Tibial nerve (tissue), 4 donors: ENCODE results near the gene FAM219A. TPM values are rescaled to one million over a fixed set of nuclear protein-coding genes. Genes with fewer than 3 reads are reported as not detected.

Experiments
- DNase-seq, 2 donors: peaks; one replicate each; pipeline ENCODE4 v3.0.0-alpha.2; 2019; ENCODE audit warnings: low spot score in 2 of 2
- H3K27ac ChIP-seq, 4 donors: fragments of 200-600 bp; sonication (generic) in 3 of 4; one replicate each; pipeline ENCODE4 v1.5.1; 2017 to 2019; ENCODE audit warnings: mild to moderate bottlenecking in 1 of 4
- H3K27me3 ChIP-seq, 2 donors: fragments of 200-600 bp; sonication (generic) in 1 of 2; one replicate each; pipeline versions ENCODE4 v1.5.1 to v1.6.0; 2017 to 2019
- H3K36me3 ChIP-seq, 3 donors: fragments of 200-600 bp; sonication (generic); one replicate each; pipeline ENCODE4 v1.5.1; 2018 to 2019
- H3K4me1 ChIP-seq, 4 donors: fragments of 200-600 bp; sonication (generic) in 3 of 4; one replicate each; pipeline ENCODE4 v1.5.1; 2017 to 2019
- H3K4me3 ChIP-seq, 4 donors: fragments of 200-600 bp; sonication (generic) in 3 of 4; one replicate each; pipeline ENCODE4 v1.5.1; 2017 to 2019; ENCODE audit warnings: mild to moderate bottlenecking in 1 of 4, moderate library complexity in 1 of 4
- H3K9me3 ChIP-seq, 4 donors: fragments of 200-600 bp; sonication (generic) in 3 of 4; one replicate each; pipeline ENCODE4 v1.5.1; 2017 to 2019
- EP300 ChIP-seq, 2 donors: sonication (generic); formaldehyde crosslinking; IDR thresholded peaks; one replicate each; pipeline ENCODE4 v1.6.1; 2017; ENCODE audit warnings: antibody characterized with exemption in 2 of 2, mild to moderate bottlenecking in 1 of 2
- POLR2A ChIP-seq, 2 donors: fragments of 450-650 bp; IDR thresholded peaks; one replicate each; pipeline ENCODE4 v1.6.1; 2017; ENCODE audit warnings: antibody characterized with exemption in 2 of 2, mild to moderate bottlenecking in 2 of 2, moderate library complexity in 2 of 2
- WGBS, 2 donors: methylation state at CpG; one replicate each; pipeline ENCODE4 v1.1.5; 2018; 5-methylcytosine and 5-hydroxymethylcytosine counted together
- total RNA-seq, 4 donors: library from RNA; depleted of rRNA; stranded (reverse); fragments of >200 nt; gene quantifications; one replicate each; pipeline ENCODE4 v1.1.0, GENCODE V29; 2016
- TF ChIP-seq, protein P1 (sequence below), 5 experiments: fragments of 200-600 bp in 3 of 5; fragments of 450-650 bp in 2 of 5; sonication (generic) in 3 of 5; IDR thresholded peaks; one replicate each; pipeline ENCODE4 v1.5.1; 2016 to 2019; ENCODE audit warnings: antibody characterized with exemption in 5 of 5, mild to moderate bottlenecking in 3 of 5, moderate library complexity in 2 of 5

FAM219A gene
- total RNA-seq, 4 donors from 2014 or later, result 8.5 to 15.6 (median 13.6) TPM

DNA sequence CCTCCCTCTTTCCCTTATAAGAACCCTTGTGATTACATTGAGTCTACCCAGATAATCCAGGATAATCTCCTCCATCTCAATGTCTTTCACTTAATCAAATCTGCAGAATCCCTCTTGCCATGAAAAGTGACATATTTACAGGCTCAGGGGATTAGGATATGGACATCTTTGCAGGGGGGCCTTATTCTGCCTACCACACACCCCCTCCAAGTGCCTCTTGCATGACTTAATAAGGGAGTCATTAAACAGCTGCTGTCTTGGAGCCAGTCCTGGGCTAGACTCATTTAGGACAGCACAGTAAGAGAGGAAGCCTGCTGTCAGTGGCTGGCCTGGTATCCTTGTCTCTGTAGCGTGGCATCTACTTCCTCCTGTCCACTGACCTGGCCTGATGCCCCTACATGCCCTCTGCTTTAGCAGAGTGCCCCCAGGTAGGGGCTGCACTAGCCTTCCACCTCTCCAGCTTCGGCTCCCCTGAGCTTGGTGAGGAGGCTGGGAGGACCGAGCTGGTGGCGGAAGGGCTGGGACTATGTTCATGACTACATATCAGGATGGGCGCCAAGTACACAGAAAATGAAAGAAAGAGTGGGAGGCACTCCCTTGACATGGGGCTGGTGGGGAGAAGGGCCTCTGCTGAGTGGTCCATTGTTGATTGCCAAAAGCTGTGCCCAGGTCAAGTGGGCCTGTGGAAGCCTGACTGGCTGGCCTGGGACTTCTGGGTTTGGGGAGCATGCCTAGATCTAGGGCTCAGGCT is 47.2 kb upstream of the FAM219A start:
- H3K9me3 ChIP-seq, result no peaks in the 10 kb centered on the region
- H3K27ac ChIP-seq, result peak overlapping the region in 3 of 4 donors; percentile 1 to 85 (median 80)
- DNase-seq, result no peak
- 40 to 50% methylated on average over 5 of the region's 5 CpGs for WGBS, 2 donors
- TF ChIP-seq, protein P1, sequence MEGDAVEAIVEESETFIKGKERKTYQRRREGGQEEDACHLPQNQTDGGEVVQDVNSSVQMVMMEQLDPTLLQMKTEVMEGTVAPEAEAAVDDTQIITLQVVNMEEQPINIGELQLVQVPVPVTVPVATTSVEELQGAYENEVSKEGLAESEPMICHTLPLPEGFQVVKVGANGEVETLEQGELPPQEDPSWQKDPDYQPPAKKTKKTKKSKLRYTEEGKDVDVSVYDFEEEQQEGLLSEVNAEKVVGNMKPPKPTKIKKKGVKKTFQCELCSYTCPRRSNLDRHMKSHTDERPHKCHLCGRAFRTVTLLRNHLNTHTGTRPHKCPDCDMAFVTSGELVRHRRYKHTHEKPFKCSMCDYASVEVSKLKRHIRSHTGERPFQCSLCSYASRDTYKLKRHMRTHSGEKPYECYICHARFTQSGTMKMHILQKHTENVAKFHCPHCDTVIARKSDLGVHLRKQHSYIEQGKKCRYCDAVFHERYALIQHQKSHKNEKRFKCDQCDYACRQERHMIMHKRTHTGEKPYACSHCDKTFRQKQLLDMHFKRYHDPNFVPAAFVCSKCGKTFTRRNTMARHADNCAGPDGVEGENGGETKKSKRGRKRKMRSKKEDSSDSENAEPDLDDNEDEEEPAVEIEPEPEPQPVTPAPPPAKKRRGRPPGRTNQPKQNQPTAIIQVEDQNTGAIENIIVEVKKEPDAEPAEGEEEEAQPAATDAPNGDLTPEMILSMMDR (IDR thresholded peaks at IDR 0.05), result no peak
- no peak for TF ChIP-seq EP300 (IDR thresholded peaks at IDR 0.05)
- TF ChIP-seq POLR2A (IDR thresholded peaks at IDR 0.05), result no peak
- no peak overlapping the region for H3K4me3 ChIP-seq
- peaks cover 0 to 52% (median 23%) of the 10 kb centered on the region in 4 donors for H3K4me1 ChIP-seq
- H3K27me3 ChIP-seq, result no peaks in the 10 kb centered on the region
- no peaks in the 10 kb centered on the region for H3K36me3 ChIP-seq

DNA sequence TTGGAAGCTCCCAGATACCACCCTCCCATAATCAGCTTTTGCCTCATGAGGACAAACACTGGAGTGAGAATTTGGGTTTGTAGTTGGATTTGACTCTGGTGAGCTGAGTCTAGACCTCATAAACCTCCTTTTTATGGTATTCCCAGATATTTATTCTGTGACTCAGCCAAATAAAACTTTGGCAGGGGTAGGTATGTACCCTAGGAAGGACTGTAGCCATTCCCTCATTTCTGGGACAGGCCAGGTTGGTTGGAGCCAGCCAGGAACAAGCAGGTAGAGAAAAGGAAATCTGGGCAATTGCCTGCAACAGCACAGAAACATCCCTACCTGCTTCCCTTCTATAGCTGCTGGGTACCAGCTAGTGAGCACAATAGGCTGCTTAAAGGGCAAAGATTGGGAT is 45.0 kb upstream of the FAM219A start:
- Histone ChIP-seq H3K4me3 (no peak overlapping the region), H3K4me1 (peaks cover 0 to 57% (median 23%) of the 10 kb centered on the region in 4 donors), H3K9me3 (no peaks in the 10 kb centered on the region), H3K27ac (peak overlapping the region; percentile 32 to 85 (median 76)), H3K36me3 (no peaks in the 10 kb centered on the region), H3K27me3 (no peaks in the 10 kb centered on the region)
- TF ChIP-seq POLR2A (IDR thresholded peaks at IDR 0.05) (no peak), EP300 (IDR thresholded peaks at IDR 0.05) (no peak)
- TF ChIP-seq, protein P1 (IDR thresholded peaks at IDR 0.05), result no peak
- DNase-seq, result no peak

DNA sequence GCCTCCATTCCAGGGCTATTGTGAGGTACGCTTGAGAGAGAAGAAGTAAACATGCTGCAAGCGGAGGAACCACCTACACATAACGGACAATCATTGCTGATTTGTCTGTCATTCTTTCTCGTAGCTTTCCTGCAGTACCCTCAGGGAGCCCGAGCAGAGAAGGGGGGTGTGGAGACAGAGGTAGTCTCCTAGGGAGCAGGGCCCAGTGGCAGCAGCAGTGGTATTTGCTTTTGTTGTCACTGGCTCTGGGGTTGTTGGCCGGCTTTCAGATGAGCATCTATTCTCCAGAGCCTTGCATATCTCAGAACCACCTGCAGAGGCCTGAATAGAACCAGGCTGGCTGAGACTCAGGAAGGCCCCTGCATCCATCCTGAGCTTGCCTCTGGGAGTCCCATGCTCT is 44.5 kb upstream of the FAM219A start:
- H3K27me3 ChIP-seq, result no peaks in the 10 kb centered on the region
- WGBS, 2 donors, result 44 to 45% methylated on average over 6 of the region's 6 CpGs
- DNase-seq, result no peak
- H3K36me3 ChIP-seq, result no peaks in the 10 kb centered on the region
- H3K27ac ChIP-seq, result peak overlapping the region; percentile 32 to 85 (median 76)
- TF ChIP-seq POLR2A (IDR thresholded peaks at IDR 0.05), result no peak
- TF ChIP-seq, protein P1 (IDR thresholded peaks at IDR 0.05), result no peak
- no peak for TF ChIP-seq EP300 (IDR thresholded peaks at IDR 0.05)
- no peaks in the 10 kb centered on the region for H3K9me3 ChIP-seq
- peaks cover 0 to 57% (median 23%) of the 10 kb centered on the region in 4 donors for H3K4me1 ChIP-seq
- no peak overlapping the region for H3K4me3 ChIP-seq

DNA sequence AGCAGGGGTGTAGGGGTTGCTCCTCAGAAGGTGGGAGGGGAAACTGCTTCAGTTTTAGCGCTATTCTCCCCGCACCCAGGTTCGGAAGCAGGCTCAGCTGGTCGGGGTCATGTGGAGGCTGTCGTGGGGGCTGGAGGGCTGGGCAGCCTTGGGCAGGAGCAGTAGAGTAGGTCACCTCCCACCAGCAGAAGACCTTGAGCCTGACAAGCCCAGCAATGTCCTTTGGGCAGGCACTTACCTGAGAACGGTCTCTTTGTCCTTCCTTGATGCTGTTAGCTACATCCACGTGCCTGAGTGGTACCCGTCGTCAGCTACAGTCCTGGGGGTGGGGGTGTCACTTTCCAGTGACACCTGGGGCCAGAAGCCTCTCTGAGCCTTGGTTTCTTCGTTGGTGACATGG is 44.1 kb upstream of the FAM219A start:
- no peak for TF ChIP-seq POLR2A (IDR thresholded peaks at IDR 0.05)
- TF ChIP-seq, protein P1 (IDR thresholded peaks at IDR 0.05), result no peak
- no peak for TF ChIP-seq EP300 (IDR thresholded peaks at IDR 0.05)
- H3K36me3 ChIP-seq, result no peaks in the 10 kb centered on the region
- H3K4me3 ChIP-seq, result no peak overlapping the region
- DNase-seq, result no peak
- H3K27ac ChIP-seq, result peak overlapping the region; percentile 32 to 85 (median 76)
- H3K4me1 ChIP-seq, result peaks cover 0 to 57% (median 23%) of the 10 kb centered on the region in 4 donors
- WGBS, 2 donors, result 19 to 28% methylated on average over 10 of the region's 10 CpGs
- no peaks in the 10 kb centered on the region for H3K27me3 ChIP-seq
- H3K9me3 ChIP-seq, result no peaks in the 10 kb centered on the region

DNA sequence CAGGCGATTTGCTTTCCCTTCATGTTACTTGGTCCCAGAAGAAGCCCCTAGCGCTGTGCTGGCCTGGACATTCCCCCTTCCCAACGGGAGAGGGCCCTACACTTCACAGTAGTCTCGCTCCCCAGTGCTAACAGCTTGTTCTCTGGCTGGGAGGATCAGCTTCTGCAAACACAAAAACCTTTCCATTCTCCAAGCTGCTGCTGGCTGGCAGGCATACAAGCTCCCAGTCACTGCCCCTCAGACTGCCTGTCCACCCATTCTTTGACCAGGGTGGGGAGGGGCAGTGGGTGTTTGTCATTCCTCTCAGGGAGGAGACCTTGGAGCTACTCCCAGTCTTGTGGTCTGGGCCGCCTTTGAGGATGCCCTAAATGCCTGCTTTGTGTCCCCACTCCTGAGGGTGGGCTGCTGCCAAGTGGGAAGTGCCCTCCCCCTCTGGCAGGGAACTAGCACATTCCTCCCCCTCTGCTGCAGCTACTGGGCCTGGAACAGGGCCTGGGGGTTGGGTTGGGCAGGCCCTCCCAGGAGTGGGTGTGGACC is 43.6 kb upstream of the FAM219A start:
- H3K27ac ChIP-seq, result peak overlapping the region; percentile 48 to 87 (median 76)
- H3K4me3 ChIP-seq, result no peak overlapping the region
- no peaks in the 10 kb centered on the region for H3K9me3 ChIP-seq
- H3K36me3 ChIP-seq, result no peaks in the 10 kb centered on the region
- DNase-seq, result peak; percentile 51 to 69
- H3K4me1 ChIP-seq, result peaks cover 0 to 57% (median 23%) of the 10 kb centered on the region in 4 donors
- no peaks in the 10 kb centered on the region for H3K27me3 ChIP-seq
- TF ChIP-seq POLR2A (IDR thresholded peaks at IDR 0.05), result no peak
- TF ChIP-seq, protein P1 (IDR thresholded peaks at IDR 0.05), result peak; percentile 16 to 79 (median 65)
- TF ChIP-seq EP300 (IDR thresholded peaks at IDR 0.05), result peak; percentile 43 to 94
- 16 to 19% methylated on average over 4 to 5 of the region's 5 CpGs for WGBS, 2 donors
